Measurements from ENCODE around the gene SURF2. TPM values are rescaled to one million over a fixed set of nuclear protein-coding genes. Genes with fewer than 3 reads are reported as not detected.

The SURF2 gene
- total RNA-seq, 1 experiment from 2014 or later = 42.0 TPM

- no peak for TF ChIP-seq EZH2 (IDR thresholded peaks at IDR 0.05; ENCODE audit: borderline replicate concordance, low read depth, low read length, poor library complexity, severe bottlenecking)
- 0 out of 2 replicates have a peak, but pooled peaks have one; percentile 33 for TF ChIP-seq CTCF (conservative IDR thresholded peaks at IDR 0.05; ENCODE audit: low read depth, low read length)
- BruUV-seq (replicated peaks) = no TSS peak
- no peak overlapping the region for H3K4me3 ChIP-seq (ENCODE audit: low read depth, low read length, poor library complexity, severe bottlenecking)
- peaks cover 19% of the 10 kb centered on the region for H3K4me1 ChIP-seq (ENCODE audit: insufficient read depth, low read length, poor library complexity, severe bottlenecking)
- peaks cover 40% of the 10 kb centered on the region for H3K36me3 ChIP-seq (ENCODE audit: insufficient read depth, low read length, poor library complexity, severe bottlenecking)
- intact Hi-C loops (cut with micrococcal nuclease; ENCODE audit: unreplicated experiment) = loop anchor here (1.0 kb wide), 1 partner anchor 127 kb away; no protein-coding TSS in a partner anchor
- POLR2A ChIA-PET (ENCODE audit: low non-redundant PET) = no interaction called here
- CTCF ChIA-PET = no interaction called here
- peak; percentile 43 for DNase-seq (ENCODE audit: low spot score)
- H3K27me3 ChIP-seq (replicated peaks; ENCODE audit: insufficient read depth, low read depth, low read length, poor library complexity) = no peaks in the 10 kb centered on the region
- no peaks in the 10 kb centered on the region for H3K9me3 ChIP-seq (ENCODE audit: low read depth, low read length, poor library complexity, severe bottlenecking)
- no peak overlapping the region for H3K27ac ChIP-seq (ENCODE audit: low read depth, low read length, poor library complexity, severe bottlenecking)
These were observed 3.2 kb downstream of the SURF2 start for GRCh38 chr9:133359399-133360175.

- peaks cover 51% of the 10 kb centered on the region for H3K36me3 ChIP-seq (ENCODE audit: insufficient read depth, low read length, poor library complexity, severe bottlenecking)
- H3K4me1 ChIP-seq (ENCODE audit: insufficient read depth, low read length, poor library complexity, severe bottlenecking) = peaks cover 15% of the 10 kb centered on the region
- peak overlapping the region; percentile 61 for H3K27ac ChIP-seq (ENCODE audit: low read depth, low read length, poor library complexity, severe bottlenecking)
- POLR2A ChIA-PET (ENCODE audit: low non-redundant PET) = interaction anchor here (0.6 kb wide), 1 partner anchor 125 kb away, joined by 3 read pairs; no protein-coding TSS in a partner anchor
- H3K4me3 ChIP-seq (ENCODE audit: low read depth, low read length, poor library complexity, severe bottlenecking) = no peak overlapping the region
- no peaks in the 10 kb centered on the region for H3K27me3 ChIP-seq (replicated peaks; ENCODE audit: insufficient read depth, low read depth, low read length, poor library complexity)
- no peak for TF ChIP-seq EZH2 (IDR thresholded peaks at IDR 0.05; ENCODE audit: borderline replicate concordance, low read depth, low read length, poor library complexity, severe bottlenecking)
- TF ChIP-seq CTCF (conservative IDR thresholded peaks at IDR 0.05; ENCODE audit: low read depth, low read length) = no peak
- DNase-seq (ENCODE audit: low spot score) = peak; percentile 19
- CTCF ChIA-PET = no interaction called here
- BruUV-seq (replicated peaks) = no TSS peak
- intact Hi-C loops (cut with micrococcal nuclease; ENCODE audit: unreplicated experiment) = no loop called here
- H3K9me3 ChIP-seq (ENCODE audit: low read depth, low read length, poor library complexity, severe bottlenecking) = no peaks in the 10 kb centered on the region
These were observed 4.3 kb downstream of the SURF2 start for GRCh38 chr9:133360400-133361393.

GRCh38 chr9:133361507-133362092, 5.2 kb downstream of the SURF2 start:
- Histone ChIP-seq H3K4me1 (ENCODE audit: insufficient read depth, low read length, poor library complexity, severe bottlenecking) (peaks cover 15% of the 10 kb centered on the region), H3K27ac (ENCODE audit: low read depth, low read length, poor library complexity, severe bottlenecking) (no peak overlapping the region), H3K36me3 (ENCODE audit: insufficient read depth, low read length, poor library complexity, severe bottlenecking) (peaks cover 60% of the 10 kb centered on the region), H3K9me3 (ENCODE audit: low read depth, low read length, poor library complexity, severe bottlenecking) (no peaks in the 10 kb centered on the region), H3K27me3 (replicated peaks; ENCODE audit: insufficient read depth, low read depth, low read length, poor library complexity) (no peaks in the 10 kb centered on the region), H3K4me3 (ENCODE audit: low read depth, low read length, poor library complexity, severe bottlenecking) (no peak overlapping the region)
- no peak for DNase-seq (ENCODE audit: low spot score)
- CTCF ChIA-PET = no interaction called here
- intact Hi-C loops (cut with micrococcal nuclease; ENCODE audit: unreplicated experiment) = no loop called here
- BruUV-seq (replicated peaks) = no TSS peak
- POLR2A ChIA-PET (ENCODE audit: low non-redundant PET) = no interaction called here
- TF ChIP-seq EZH2 (IDR thresholded peaks at IDR 0.05; ENCODE audit: borderline replicate concordance, low read depth, low read length, poor library complexity, severe bottlenecking) (no peak), CTCF (conservative IDR thresholded peaks at IDR 0.05; ENCODE audit: low read depth, low read length) (no peak)
